H9 (cell line): ENCODE data around the gene CD52. TPM values are rescaled to one million over a fixed set of nuclear protein-coding genes. Genes with fewer than 3 reads are reported as not detected.

Experiments
- DNase-seq: peaks from one replicate; pipeline ENCODE4 v3.0.0-alpha.2; 2017
- H2AFZ ChIP-seq: one replicate; pipeline ENCODE4 v1.6.1; 2013; ENCODE audit warnings: mild to moderate bottlenecking, low read length, control low read depth, moderate library complexity
- H2AK5ac ChIP-seq: 2 replicates; pipeline ENCODE4 v1.6.1; 2013; ENCODE audit warnings: low read length, control low read depth, mixed read lengths; ENCODE audit not compliant: insufficient read length
- H2BK120ac ChIP-seq: one replicate; pipeline ENCODE4 v1.6.1; 2013; ENCODE audit warnings: low read depth, mild to moderate bottlenecking, low read length, control low read depth, inconsistent platforms; ENCODE audit not compliant: poor library complexity, severe bottlenecking
- H2BK12ac ChIP-seq: 2 replicates; pipeline ENCODE4 v1.6.1; 2013; ENCODE audit warnings: low read length, control low read depth, mixed read lengths, low read depth; ENCODE audit not compliant: insufficient read length
- H2BK15ac ChIP-seq: 2 replicates; pipeline ENCODE4 v1.6.1; 2013; ENCODE audit warnings: low read depth, low read length, control low read depth
- H2BK20ac ChIP-seq: one replicate; pipeline ENCODE4 v1.6.1; 2013; ENCODE audit warnings: low read depth, mild to moderate bottlenecking, low read length, control low read depth, inconsistent platforms; ENCODE audit not compliant: poor library complexity, severe bottlenecking
- H2BK5ac ChIP-seq: 2 replicates; pipeline ENCODE4 v1.6.1; 2013; ENCODE audit warnings: low read length, control low read depth, mixed read lengths; ENCODE audit not compliant: insufficient read length
- H3K14ac ChIP-seq: 2 replicates; pipeline ENCODE4 v1.6.1; 2013; ENCODE audit warnings: low read length, control low read depth; ENCODE audit not compliant: insufficient read depth
- H3K18ac ChIP-seq: 2 replicates; pipeline ENCODE4 v1.6.1; 2013; ENCODE audit warnings: low read depth, mild to moderate bottlenecking, mixed read lengths, low read length, control low read depth; ENCODE audit not compliant: insufficient read length
- H3K23ac ChIP-seq: 2 replicates; pipeline ENCODE4 v1.6.1; 2013; ENCODE audit warnings: low read length, control low read depth, mixed read lengths, low read depth; ENCODE audit not compliant: insufficient read length
- H3K23me2 ChIP-seq: 2 replicates; pipeline ENCODE4 v1.6.1; 2013; ENCODE audit warnings: low read depth, mild to moderate bottlenecking, mixed read lengths, low read length, control low read depth; ENCODE audit not compliant: insufficient read length, poor library complexity, severe bottlenecking
- H3K27ac ChIP-seq: 2 replicates; pipeline ENCODE4 v1.5.1; 2013; ENCODE audit warnings: low read length, control low read depth, mixed read lengths, low read depth; ENCODE audit not compliant: insufficient read length
- H3K27me3 ChIP-seq: 2 replicates; pipeline ENCODE4 v1.6.1; 2013; ENCODE audit warnings: low read length, control low read depth, inconsistent platforms; ENCODE audit not compliant: insufficient read depth
- H3K4ac ChIP-seq: 2 replicates; pipeline ENCODE4 v1.6.1; 2013; ENCODE audit warnings: low read depth, mild to moderate bottlenecking, control low read depth, inconsistent platforms, low read length, moderate library complexity
- H3K4me1 ChIP-seq: 2 replicates; pipeline ENCODE4 v1.6.1; 2013; ENCODE audit warnings: low read length, control low read depth, inconsistent platforms; ENCODE audit not compliant: insufficient read depth
- H3K4me2 ChIP-seq: 2 replicates; pipeline ENCODE4 v1.6.1; 2013; ENCODE audit warnings: low read length, control low read depth, mixed read lengths; ENCODE audit not compliant: insufficient read length, insufficient read depth
- H3K56ac ChIP-seq: 2 replicates; pipeline ENCODE4 v1.6.1; 2013; ENCODE audit warnings: low read depth, mild to moderate bottlenecking, mixed read lengths, low read length, control low read depth; ENCODE audit not compliant: insufficient read length
- H3K79me1 ChIP-seq: 2 replicates; pipeline ENCODE4 v1.6.1; 2013; ENCODE audit warnings: low read depth, mild to moderate bottlenecking, moderate library complexity, low read length, control low read depth, inconsistent platforms; ENCODE audit not compliant: insufficient read depth, poor library complexity, severe bottlenecking
- H3K79me2 ChIP-seq: 2 replicates; pipeline ENCODE4 v1.6.1; 2013; ENCODE audit warnings: low read length, control low read depth, inconsistent platforms; ENCODE audit not compliant: insufficient read depth
- H3K9ac ChIP-seq: 2 replicates; pipeline ENCODE4 v1.6.1; 2013; ENCODE audit warnings: low read length, control low read depth, mixed read lengths; ENCODE audit not compliant: insufficient read length; ENCODE audit errors: extremely low read depth
- H3K9me3 ChIP-seq: one replicate; pipeline ENCODE4 v1.6.1; 2013; ENCODE audit warnings: low read depth, low read length, inconsistent platforms; ENCODE audit not compliant: control insufficient read depth
- H3T11ph ChIP-seq: one replicate; pipeline ENCODE4 v1.6.1; 2013; ENCODE audit warnings: mild to moderate bottlenecking, low read length, control low read depth, inconsistent platforms
- H4K20me1 ChIP-seq: one replicate; pipeline ENCODE4 v1.6.1; 2013; ENCODE audit not compliant: control insufficient read depth, insufficient read length, insufficient read depth
- H4K5ac ChIP-seq: 2 replicates; pipeline ENCODE4 v1.6.1; 2013; ENCODE audit warnings: low read depth, mild to moderate bottlenecking, mixed read lengths, low read length, control low read depth; ENCODE audit not compliant: insufficient read length
- H4K8ac ChIP-seq: replicated peaks from 2 replicates; pipeline ENCODE4 v1.6.1; 2013; ENCODE audit warnings: low read length, control low read depth, mixed read lengths, low read depth; ENCODE audit not compliant: insufficient read length
- H4K91ac ChIP-seq: 2 replicates; pipeline ENCODE4 v1.6.1; 2013; ENCODE audit warnings: low read depth, mild to moderate bottlenecking, moderate library complexity, mixed read lengths, low read length, control low read depth; ENCODE audit not compliant: insufficient read length
- H3K27ac Mint-ChIP-seq, 3 experiments: 2 replicates in 2 of 3; 3 replicates in 1 of 3; pipeline ENCODE4 v1.8.0; 2020 to 2021; ENCODE audit warnings: mixed read lengths in 3 of 3, mild to moderate bottlenecking in 1 of 3, moderate library complexity in 1 of 3
- H3K27me3 Mint-ChIP-seq: 2 replicates; pipeline ENCODE4 v1.8.0; 2021; ENCODE audit warnings: low read depth, mild to moderate bottlenecking, moderate library complexity, mixed read lengths
- H3K36me3 Mint-ChIP-seq, 3 experiments: 2 replicates in 2 of 3; 3 replicates in 1 of 3; pipeline ENCODE4 v1.8.0; 2020 to 2021; ENCODE audit warnings: low read depth in 3 of 3, mixed read lengths in 3 of 3; ENCODE audit not compliant: insufficient read depth in 1 of 3
- H3K4me1 Mint-ChIP-seq, 2 experiments: 2 replicates each; pipeline ENCODE4 v1.8.0; 2020; ENCODE audit warnings: mixed read lengths in 2 of 2
- H3K4me3 Mint-ChIP-seq, 2 experiments: 2 replicates in 1 of 2; 3 replicates in 1 of 2; pipeline ENCODE4 v1.8.0; 2020 to 2021; ENCODE audit warnings: mild to moderate bottlenecking in 2 of 2, mixed read lengths in 2 of 2, moderate library complexity in 1 of 2
- H3K9me3 Mint-ChIP-seq, 2 experiments: 2 replicates in 1 of 2; 3 replicates in 1 of 2; pipeline ENCODE4 v1.8.0; 2020; ENCODE audit warnings: mild to moderate bottlenecking in 2 of 2, mixed read lengths in 2 of 2, moderate library complexity in 1 of 2
- WGBS: extraction: QIAGEN DNeasy Blood & Tissue Kit; methylation state at CpG from one replicate; pipeline ENCODE4 v1.1.7; 2013; ENCODE audit warnings: missing lambda C conversion rate, low lambda C conversion rate, mixed read lengths; ENCODE audit not compliant: insufficient read length; ENCODE audit errors: extremely low coverage; 5-methylcytosine and 5-hydroxymethylcytosine counted together
- total RNA-seq: library from RNA; stranded (reverse); gene quantifications from 2 replicates; pipeline ENCODE4 v1.2.1, GENCODE V29; 2021
- TF ChIP-seq, protein P1 (sequence below): fragments of 200-600 bp; sonication (generic); conservative IDR thresholded peaks from 3 replicates; pipeline ENCODE4 v1.8.0; 2021; ENCODE audit warnings: antibody characterized with exemption, mild to moderate bottlenecking

Gene CD52
- total RNA-seq, 1 experiment from 2014 or later: 4.1 TPM

DNA sequence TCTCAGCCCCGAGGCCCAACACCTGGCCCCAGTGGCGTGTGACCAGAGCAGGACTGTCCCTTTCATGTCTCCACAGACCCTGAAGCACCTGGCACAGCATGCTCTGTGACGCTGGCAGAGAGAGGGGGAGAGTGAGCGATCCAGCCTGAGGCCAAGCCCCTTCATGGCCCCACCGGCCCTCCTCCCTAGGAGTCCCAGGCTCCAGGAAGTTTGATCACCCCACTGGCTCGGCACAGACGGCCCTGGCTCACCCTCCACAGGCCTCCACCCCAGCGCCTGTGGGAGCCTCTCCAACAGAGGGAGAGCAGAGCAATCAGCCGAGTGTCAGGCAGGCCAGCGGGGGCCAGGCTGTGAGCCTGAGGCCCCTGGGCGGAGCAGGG, 26.9 kb upstream of the CD52 start:
- H3K79me1 ChIP-seq: no peaks in the 10 kb centered on the region
- H3K23me2 ChIP-seq: no peaks in the 10 kb centered on the region
- no peak overlapping the region for H3T11ph ChIP-seq
- no peak overlapping the region for H3K56ac ChIP-seq
- no peaks in the 10 kb centered on the region for H3K79me2 ChIP-seq
- H3K14ac ChIP-seq: peak overlapping the region; percentile 45; the same call in 1 of the 2 replicates
- no peak overlapping the region for H3K9ac ChIP-seq
- H2BK20ac ChIP-seq: no peak overlapping the region
- no peaks in the 10 kb centered on the region for H3K9me3 ChIP-seq
- H4K20me1 ChIP-seq: no peaks in the 10 kb centered on the region
- H3K27me3 Mint-ChIP-seq: no peaks in the 10 kb centered on the region
- H3K23ac ChIP-seq: no peak overlapping the region
- H2BK12ac ChIP-seq: no peak overlapping the region
- no peak overlapping the region for H2AFZ ChIP-seq
- no peaks in the 10 kb centered on the region for H3K9me3 Mint-ChIP-seq
- no peak overlapping the region for H2AK5ac ChIP-seq
- peaks cover 21 to 31% of the 10 kb centered on the region in 2 experiments for H3K4me1 Mint-ChIP-seq
- peaks cover 3% of the 10 kb centered on the region; the same call in 1 of the 2 replicates for H3K4me1 ChIP-seq
- H4K5ac ChIP-seq: no peak overlapping the region
- WGBS: no CpG with 5 or more reads among the region's 11 CpGs
- no peak overlapping the region for H3K27ac ChIP-seq
- H4K8ac ChIP-seq: no peak overlapping the region
- H4K91ac ChIP-seq: no peak overlapping the region
- H3K27me3 ChIP-seq: no peaks in the 10 kb centered on the region
- H2BK15ac ChIP-seq: no peak overlapping the region; the same call in 1 of the 2 replicates
- TF ChIP-seq, protein P1, sequence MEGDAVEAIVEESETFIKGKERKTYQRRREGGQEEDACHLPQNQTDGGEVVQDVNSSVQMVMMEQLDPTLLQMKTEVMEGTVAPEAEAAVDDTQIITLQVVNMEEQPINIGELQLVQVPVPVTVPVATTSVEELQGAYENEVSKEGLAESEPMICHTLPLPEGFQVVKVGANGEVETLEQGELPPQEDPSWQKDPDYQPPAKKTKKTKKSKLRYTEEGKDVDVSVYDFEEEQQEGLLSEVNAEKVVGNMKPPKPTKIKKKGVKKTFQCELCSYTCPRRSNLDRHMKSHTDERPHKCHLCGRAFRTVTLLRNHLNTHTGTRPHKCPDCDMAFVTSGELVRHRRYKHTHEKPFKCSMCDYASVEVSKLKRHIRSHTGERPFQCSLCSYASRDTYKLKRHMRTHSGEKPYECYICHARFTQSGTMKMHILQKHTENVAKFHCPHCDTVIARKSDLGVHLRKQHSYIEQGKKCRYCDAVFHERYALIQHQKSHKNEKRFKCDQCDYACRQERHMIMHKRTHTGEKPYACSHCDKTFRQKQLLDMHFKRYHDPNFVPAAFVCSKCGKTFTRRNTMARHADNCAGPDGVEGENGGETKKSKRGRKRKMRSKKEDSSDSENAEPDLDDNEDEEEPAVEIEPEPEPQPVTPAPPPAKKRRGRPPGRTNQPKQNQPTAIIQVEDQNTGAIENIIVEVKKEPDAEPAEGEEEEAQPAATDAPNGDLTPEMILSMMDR: no peak
- H3K4ac ChIP-seq: no peak overlapping the region
- H3K18ac ChIP-seq: no peak overlapping the region
- peaks cover 0 to 2% (median 0%) of the 10 kb centered on the region in 3 experiments; a peak in 1 of 7 replicates for H3K36me3 Mint-ChIP-seq
- H2BK5ac ChIP-seq: no peak overlapping the region
- no peak overlapping the region for H2BK120ac ChIP-seq
- H3K27ac Mint-ChIP-seq: peak overlapping the region; percentile 34 to 84 (median 64); a peak in 3 of 7 replicates
- DNase-seq: no peak
- 0 out of 5 replicates have a peak overlapping the region, but pooled peaks of 1 of the 2 experiments have one; percentile 41 for H3K4me3 Mint-ChIP-seq
- no peak overlapping the region for H3K4me2 ChIP-seq
